HL-60 (cell line): Measurements from ENCODE around the gene WBP2.

Experiments used
- CTCF ChIP-seq: IDR thresholded peaks from one replicate; pipeline ENCODE4 v1.5.1; 2011; ENCODE audit warnings: low read length, control low read depth, inconsistent platforms; ENCODE audit not compliant: insufficient read depth
- POLR2AphosphoS5 ChIP-seq: IDR thresholded peaks from 2 replicates; pipeline ENCODE4 v1.6.1; 2012; ENCODE audit warnings: low read depth
- REST ChIP-seq: IDR thresholded peaks from 2 replicates; pipeline ENCODE4 v1.6.1; 2012; ENCODE audit warnings: low read depth; ENCODE audit not compliant: insufficient replicate concordance

- TF ChIP-seq CTCF (no peak), REST (no peak), POLR2AphosphoS5 (no peak; the same call in 1 of the 2 replicates)
Observed at GRCh38 chr17:75824050-75824552, 31.0 kb downstream of the WBP2 start.
